Ovary (tissue), 3 donors: ENCODE measurements around the gene NHSL2.

Source experiments
- POLR2A ChIP-seq: fragments of 450-650 bp; IDR thresholded peaks from one replicate; pipeline ENCODE4 v1.6.1; 2017; ENCODE audit warnings: antibody characterized with exemption, mild to moderate bottlenecking, moderate library complexity
- TF ChIP-seq, protein P1 (sequence below), 3 donors: fragments of 450-650 bp in 2 of 3; fragments of 200-600 bp in 1 of 3; IDR thresholded peaks; one replicate each; pipeline versions ENCODE4 v1.5.1 to v1.8.0; 2016 to 2022; ENCODE audit warnings: antibody characterized with exemption in 3 of 3, mild to moderate bottlenecking in 1 of 3
- donor health status: DM: no; HTN: no; CAD: no.

DNA sequence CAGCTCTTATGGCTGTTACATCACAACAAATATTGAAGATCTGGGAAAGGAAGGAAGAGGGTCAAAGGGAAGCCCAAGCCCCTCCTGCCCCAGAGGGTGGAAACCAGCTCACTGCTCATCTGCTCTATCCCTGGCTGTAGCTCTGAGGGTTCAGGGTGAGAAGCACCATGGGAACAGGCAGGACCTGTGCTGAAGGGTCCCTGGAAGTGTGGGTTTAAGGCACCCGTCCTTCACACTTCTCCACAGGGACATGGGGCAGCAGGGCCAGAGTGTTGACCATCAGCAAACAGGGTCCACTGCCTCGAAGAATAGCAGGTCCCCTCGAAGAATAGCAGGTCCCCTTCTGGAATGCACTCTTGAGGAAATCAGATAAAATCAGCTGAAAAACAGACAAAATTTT is 216.7 kb downstream of the NHSL2 start:
- TF ChIP-seq, protein P1, sequence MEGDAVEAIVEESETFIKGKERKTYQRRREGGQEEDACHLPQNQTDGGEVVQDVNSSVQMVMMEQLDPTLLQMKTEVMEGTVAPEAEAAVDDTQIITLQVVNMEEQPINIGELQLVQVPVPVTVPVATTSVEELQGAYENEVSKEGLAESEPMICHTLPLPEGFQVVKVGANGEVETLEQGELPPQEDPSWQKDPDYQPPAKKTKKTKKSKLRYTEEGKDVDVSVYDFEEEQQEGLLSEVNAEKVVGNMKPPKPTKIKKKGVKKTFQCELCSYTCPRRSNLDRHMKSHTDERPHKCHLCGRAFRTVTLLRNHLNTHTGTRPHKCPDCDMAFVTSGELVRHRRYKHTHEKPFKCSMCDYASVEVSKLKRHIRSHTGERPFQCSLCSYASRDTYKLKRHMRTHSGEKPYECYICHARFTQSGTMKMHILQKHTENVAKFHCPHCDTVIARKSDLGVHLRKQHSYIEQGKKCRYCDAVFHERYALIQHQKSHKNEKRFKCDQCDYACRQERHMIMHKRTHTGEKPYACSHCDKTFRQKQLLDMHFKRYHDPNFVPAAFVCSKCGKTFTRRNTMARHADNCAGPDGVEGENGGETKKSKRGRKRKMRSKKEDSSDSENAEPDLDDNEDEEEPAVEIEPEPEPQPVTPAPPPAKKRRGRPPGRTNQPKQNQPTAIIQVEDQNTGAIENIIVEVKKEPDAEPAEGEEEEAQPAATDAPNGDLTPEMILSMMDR (IDR thresholded peaks at IDR 0.05): no peak
- no peak for TF ChIP-seq POLR2A
